Skeletal muscle satellite cell (primary cell): ENCODE data around the gene LRRC37B.
"Not testable (repeated sequence)": the region's sequence is repeated elsewhere in the genome, so short reads cannot be mapped to it uniquely, and the experiment has no call there.

Source experiments
- H3K27me3 ChIP-seq: 2 replicates; pipeline ENCODE4 v1.7.0; 2013; ENCODE audit warnings: low read length; ENCODE audit not compliant: control insufficient read depth, insufficient read depth
- H3K36me3 ChIP-seq: 2 replicates; pipeline ENCODE4 v1.7.0; 2013; ENCODE audit warnings: mild to moderate bottlenecking, control low read depth, low read length; ENCODE audit not compliant: insufficient read depth
- H3K4me1 ChIP-seq: 2 replicates; pipeline ENCODE4 v1.7.0; 2013; ENCODE audit warnings: low read length; ENCODE audit not compliant: control insufficient read depth, insufficient read depth
- H3K4me2 ChIP-seq: 2 replicates; pipeline ENCODE4 v1.7.0; 2013; ENCODE audit warnings: mild to moderate bottlenecking, low read length
- H3K4me3 ChIP-seq: 2 replicates; pipeline ENCODE4 v1.7.0; 2013; ENCODE audit warnings: low read length
- H3K9ac ChIP-seq: 2 replicates; pipeline ENCODE4 v1.7.0; 2013; ENCODE audit warnings: mild to moderate bottlenecking, low read depth, low read length, moderate library complexity
- H3K9me3 ChIP-seq: replicated peaks from 2 replicates; pipeline ENCODE4 v1.7.0; 2013; ENCODE audit warnings: mild to moderate bottlenecking, control low read depth, low read length

The LRRC37B gene

DNA sequence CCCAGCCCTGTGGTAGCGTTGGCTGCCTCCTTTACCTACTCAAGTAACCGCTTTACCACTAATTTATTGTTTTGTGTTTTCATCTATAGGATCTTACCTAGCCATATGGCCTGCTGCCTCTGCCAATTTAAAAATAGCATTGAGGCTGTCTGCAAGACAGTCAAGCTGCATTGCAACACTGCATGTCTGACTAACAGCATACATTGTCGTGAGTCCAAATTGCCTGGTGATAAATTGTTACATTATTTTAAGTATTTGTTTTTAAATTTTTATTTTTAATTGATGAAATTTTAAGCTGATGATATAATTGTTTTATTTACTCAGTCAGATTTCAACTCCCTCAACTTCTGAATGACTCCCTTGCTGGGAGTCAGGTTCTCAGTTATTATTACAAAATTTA is 38.4 kb downstream of the LRRC37B start:
- not testable (repeated sequence) for H3K4me2 ChIP-seq, H3K4me1 ChIP-seq, H3K9ac ChIP-seq

DNA sequence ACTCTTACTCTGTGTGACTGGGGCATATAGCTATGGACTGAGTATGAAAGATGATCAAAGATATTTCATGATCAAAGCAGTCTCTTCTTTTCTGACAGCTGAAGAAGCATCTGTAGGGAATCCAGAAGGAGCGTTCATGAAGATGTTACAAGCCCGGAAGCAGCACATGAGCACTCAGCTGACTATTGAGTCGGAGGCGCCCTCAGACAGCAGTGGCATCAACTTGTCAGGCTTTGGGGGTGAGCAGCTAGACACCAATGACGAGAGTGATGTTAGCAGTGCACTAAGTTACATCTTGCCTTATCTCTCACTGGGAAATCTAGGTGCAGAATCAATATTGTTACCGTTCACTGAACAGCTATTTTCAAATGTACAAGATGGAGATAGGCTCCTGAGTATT is 40.5 kb downstream of the LRRC37B start:
- not testable (repeated sequence) for H3K36me3 ChIP-seq, H3K9me3 ChIP-seq, H3K9ac ChIP-seq, H3K4me2 ChIP-seq, H3K27me3 ChIP-seq, H3K4me1 ChIP-seq, H3K4me3 ChIP-seq

More for the DNA sequence above, 38.4 kb downstream of the LRRC37B start:
- H3K36me3 ChIP-seq, H3K27me3 ChIP-seq, H3K4me3 ChIP-seq, H3K9me3 ChIP-seq: not testable (repeated sequence)

DNA sequence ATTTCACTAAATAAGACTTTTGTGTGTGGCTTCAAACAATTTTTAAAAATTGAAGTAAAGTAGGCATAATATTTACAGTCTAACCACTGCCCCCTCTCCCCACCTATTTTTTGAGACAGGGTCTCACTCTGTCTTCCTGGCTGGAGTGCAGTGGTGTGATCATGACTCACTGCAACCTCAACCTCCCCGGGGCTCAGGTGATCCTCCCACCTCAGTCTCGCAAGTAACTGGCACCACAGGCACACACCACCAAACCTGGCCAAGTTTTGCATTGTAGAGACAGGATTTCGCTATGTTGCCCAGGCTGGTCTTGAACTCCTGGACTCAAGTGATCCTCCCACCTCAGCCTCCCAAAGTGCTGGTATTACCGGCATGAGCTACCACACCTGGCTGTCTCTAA is 47.8 kb downstream of the LRRC37B start:
- not testable (repeated sequence) for H3K36me3 ChIP-seq, H3K4me3 ChIP-seq, H3K9me3 ChIP-seq, H3K9ac ChIP-seq, H3K4me2 ChIP-seq, H3K27me3 ChIP-seq, H3K4me1 ChIP-seq

DNA sequence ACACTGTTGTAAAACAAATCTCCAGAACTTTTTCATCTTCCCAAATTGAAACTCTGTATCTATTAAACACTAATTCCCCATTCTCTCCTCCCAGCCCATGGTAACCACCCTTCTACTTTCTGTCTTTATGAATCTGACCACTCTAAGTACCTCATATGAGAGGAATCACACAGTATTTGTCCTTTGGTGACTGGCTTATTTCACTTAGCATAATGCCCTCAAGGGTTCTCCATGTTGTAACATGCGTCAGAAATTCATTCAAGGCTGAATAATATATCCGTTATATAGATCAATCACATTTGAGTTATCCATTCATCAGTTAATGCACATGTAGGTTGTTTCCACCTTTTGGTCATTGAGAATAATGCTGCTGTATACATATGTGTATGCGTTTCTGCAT is 48.2 kb downstream of the LRRC37B start:
- not testable (repeated sequence) for H3K9me3 ChIP-seq, H3K9ac ChIP-seq, H3K4me3 ChIP-seq, H3K4me1 ChIP-seq, H3K27me3 ChIP-seq, H3K4me2 ChIP-seq, H3K36me3 ChIP-seq

DNA sequence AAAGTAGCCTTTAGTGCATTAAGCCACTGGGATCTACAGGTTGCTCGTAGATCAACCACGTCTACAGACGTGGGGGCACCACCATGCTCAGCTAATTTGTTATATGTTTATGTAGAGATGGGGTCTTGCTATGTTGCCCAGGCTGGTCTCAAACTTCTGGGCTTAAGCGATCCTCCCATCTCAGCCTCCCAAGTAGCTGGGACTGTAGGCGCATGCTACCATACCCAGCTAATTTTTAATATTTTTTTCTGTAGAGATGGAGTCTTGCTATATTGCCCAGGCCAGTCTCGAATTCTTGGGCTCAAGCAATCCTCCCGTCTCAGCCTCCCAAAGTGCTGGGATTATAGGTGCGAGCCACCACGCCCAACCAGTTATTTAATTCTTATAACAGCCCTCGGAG is 49.3 kb downstream of the LRRC37B start:
- not testable (repeated sequence) for H3K9ac ChIP-seq, H3K4me2 ChIP-seq, H3K4me1 ChIP-seq, H3K4me3 ChIP-seq, H3K27me3 ChIP-seq, H3K36me3 ChIP-seq, H3K9me3 ChIP-seq

DNA sequence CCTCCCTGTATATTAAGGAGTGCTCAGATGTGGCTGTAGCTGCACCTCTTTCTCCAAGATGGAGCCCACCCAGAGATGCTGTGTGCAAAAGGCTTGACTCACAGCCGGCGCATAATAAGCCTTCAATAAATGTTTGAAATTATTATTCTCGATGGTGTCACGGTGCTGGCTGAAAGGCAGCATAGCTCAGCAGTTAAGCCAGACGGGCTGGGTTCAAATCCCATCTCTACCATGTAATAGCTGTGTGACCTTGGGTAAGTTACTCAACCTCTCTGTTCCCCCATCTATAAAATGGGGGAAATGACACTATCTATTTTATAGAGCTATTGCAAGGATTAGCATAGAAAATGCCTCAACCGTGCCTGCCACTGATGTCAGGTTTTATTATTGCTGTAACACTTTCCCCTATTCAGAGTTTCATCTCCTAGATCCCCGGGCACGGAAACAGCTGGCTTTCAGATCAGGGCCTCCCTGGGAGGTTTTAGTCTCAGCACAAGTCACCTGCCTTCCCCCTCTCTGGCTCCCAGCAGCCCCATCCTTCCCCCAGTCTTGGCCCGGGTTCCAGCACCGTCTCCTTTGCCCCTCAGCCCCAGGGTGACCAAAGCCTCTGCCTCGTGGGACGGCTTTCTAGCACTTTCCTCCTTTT is 50.4 kb downstream of the LRRC37B start:
- H3K9ac ChIP-seq, H3K4me3 ChIP-seq, H3K27me3 ChIP-seq: not testable (repeated sequence)

DNA sequence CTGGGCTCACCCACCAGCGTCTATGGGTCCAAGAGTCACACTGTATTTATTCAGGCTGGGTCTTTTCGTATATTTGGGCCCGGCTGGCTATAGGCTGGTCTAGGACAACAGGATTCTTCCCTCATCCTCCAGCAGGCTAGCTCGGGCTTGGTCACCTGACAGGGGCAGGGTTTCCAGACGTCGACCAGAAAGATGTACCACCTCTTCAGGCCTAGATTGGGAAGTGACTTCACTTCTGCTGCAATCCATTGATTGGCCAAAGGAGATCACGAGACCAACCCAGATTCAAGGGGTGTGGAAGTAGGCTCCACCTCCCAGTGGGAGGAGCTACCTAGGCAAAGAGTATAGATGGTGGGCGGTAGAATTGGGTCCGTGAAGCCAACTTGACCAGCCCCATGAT is 53.5 kb downstream of the LRRC37B start:
- H3K36me3 ChIP-seq, H3K9me3 ChIP-seq, H3K4me2 ChIP-seq, H3K4me1 ChIP-seq, H3K4me3 ChIP-seq, H3K27me3 ChIP-seq, H3K9ac ChIP-seq: not testable (repeated sequence)

More for the DNA sequence above, 50.4 kb downstream of the LRRC37B start:
- not testable (repeated sequence) for H3K9me3 ChIP-seq, H3K4me2 ChIP-seq, H3K4me1 ChIP-seq, H3K36me3 ChIP-seq

DNA sequence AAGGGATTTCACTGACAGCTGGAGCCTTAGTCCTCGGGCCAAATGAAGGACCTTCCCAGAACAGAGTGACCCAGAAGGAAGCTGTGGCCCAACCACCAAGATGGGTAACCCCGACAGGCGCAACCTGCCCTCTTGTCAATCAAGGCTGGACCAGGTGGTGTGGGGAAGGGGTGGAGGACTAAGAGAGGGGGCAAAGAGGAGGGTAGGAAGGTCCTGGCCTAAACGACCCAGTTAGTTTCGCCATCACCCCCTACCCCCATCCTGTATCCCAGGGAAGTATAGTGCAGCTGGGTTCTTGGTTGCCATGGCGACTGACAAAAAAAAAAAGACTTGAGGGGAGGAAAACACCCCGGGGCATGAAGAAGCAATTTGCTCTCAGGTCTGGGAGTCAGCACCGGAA is 54.7 kb downstream of the LRRC37B start:
- not testable (repeated sequence) for H3K9ac ChIP-seq, H3K27me3 ChIP-seq, H3K36me3 ChIP-seq, H3K4me3 ChIP-seq, H3K4me1 ChIP-seq, H3K9me3 ChIP-seq, H3K4me2 ChIP-seq

DNA sequence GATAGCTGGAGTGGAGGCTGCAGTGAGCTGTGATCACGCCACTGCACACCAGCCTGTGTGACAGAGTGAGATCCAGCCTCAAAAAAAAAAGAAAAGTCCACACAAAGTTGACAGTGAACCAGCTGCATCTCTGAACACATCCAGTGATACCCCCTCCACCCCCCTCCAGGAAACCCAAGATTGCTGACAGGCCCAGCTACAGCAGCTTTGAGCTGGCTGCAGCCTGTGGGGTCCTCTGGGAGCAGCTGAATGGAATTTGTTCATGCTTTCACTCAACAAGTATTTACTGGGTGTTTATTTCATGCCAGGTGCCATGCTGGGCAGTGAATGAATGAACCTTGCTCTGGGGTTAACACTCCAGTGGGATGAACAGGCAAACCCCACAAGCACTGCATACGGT is 56.9 kb downstream of the LRRC37B start:
- not testable (repeated sequence) for H3K36me3 ChIP-seq, H3K9me3 ChIP-seq, H3K4me1 ChIP-seq, H3K4me2 ChIP-seq, H3K4me3 ChIP-seq, H3K9ac ChIP-seq, H3K27me3 ChIP-seq

DNA sequence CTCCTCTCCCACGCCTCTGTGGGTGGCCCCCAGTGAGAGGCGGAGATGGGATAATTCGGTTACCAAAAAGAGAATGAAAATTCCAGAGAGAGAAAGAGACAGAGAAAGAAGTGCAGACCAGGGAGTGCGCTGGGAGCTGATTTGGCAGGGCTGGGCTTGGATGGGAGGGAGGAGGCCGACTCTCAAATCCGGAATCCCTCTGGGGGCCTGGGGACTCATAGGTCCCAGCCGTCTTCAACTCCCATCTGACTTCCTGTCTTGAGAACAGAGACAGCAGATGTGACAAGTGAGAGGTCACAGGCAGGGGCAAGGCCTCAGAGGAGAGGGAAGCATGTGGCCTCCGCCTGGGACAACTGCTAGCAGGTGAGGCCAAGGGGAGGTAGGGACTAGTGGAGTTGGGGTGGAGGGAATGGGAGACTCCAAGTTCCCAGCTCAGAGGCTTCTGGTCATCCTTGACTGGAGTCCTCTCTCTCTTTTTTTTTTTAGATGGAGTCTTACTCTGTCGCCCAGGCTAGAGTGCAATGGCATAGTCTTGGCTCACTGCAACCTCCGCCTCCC is 59.0 kb downstream of the LRRC37B start:
- H3K4me2 ChIP-seq, H3K4me1 ChIP-seq, H3K9me3 ChIP-seq, H3K36me3 ChIP-seq, H3K9ac ChIP-seq, H3K27me3 ChIP-seq, H3K4me3 ChIP-seq: not testable (repeated sequence)

DNA sequence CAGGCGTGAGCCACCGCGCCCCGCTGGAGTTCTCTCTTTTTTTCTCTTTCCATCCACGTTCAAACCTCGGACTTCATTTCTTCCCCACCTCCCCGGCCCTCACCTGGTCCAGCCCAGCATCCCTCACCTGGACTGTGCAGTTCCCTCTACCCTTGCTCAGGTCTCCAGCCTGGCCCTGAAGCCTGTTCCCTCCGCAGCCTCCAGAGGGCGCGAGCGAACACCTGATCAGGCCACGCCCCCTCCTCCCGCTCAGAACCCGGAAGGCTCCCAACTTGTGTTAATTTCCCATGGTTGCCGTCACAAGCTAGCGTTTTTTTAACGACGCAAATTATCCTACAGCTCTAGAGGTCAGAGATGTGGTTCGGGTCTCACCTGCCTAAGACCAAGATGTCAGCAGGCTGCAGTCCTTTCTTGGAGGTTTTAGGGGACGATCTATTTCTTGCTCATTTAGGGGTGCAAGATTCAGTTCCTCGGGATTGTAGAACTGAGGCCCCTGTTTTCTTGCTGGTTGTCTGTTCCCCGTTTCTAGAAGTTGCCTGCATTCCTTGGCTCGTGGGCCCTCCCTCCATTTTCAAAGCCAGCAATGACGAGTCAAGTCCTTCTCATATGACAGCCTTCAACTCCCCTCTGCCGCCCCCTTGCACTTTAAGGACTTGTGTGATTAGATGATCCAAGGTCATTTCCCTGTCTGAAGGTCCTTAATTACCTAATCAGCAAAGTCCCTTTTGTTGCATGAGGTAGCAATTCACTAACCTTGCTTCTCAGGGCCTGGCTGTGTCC is 59.9 kb downstream of the LRRC37B start:
- not testable (repeated sequence) for H3K4me2 ChIP-seq, H3K9me3 ChIP-seq, H3K4me3 ChIP-seq

DNA sequence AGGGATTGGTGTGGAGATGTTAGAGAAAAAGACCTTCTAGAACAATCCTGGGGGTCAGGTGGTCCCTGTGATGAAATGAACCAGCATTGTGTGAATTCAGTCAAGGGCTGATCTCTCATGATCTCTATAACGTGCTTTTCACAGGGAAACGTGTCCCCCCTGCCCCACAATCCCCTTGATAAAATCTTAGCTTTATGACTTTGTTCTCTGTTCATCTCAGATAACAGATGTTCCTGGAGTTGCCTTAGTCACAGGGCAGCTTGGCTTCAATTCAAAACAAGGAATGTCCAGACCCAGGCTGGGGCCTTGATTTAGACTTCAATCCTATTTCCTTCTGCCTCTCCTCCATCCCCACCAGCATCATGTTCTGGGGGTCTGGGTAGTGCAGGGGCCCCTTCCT is 61.9 kb downstream of the LRRC37B start:
- H3K9me3 ChIP-seq, H3K9ac ChIP-seq, H3K4me3 ChIP-seq, H3K36me3 ChIP-seq, H3K4me2 ChIP-seq, H3K4me1 ChIP-seq, H3K27me3 ChIP-seq: not testable (repeated sequence)

More for the DNA sequence above, 59.9 kb downstream of the LRRC37B start:
- H3K36me3 ChIP-seq, H3K4me1 ChIP-seq, H3K27me3 ChIP-seq, H3K9ac ChIP-seq: not testable (repeated sequence)
